WI38 (cell line): Measurements from ENCODE around the gene GLRX.
A peak's percentile ranks its signal among the peaks of the same experiment; 100 is the strongest.

ENCODE experiments used
- H3K4me3 ChIP-seq: 2 replicates; pipeline ENCODE4 v1.5.1; 2011; ENCODE audit warnings: low read depth, mild to moderate bottlenecking, control low read depth, low read length
- CTCF ChIP-seq: IDR thresholded peaks from 2 replicates; pipeline ENCODE4 v1.5.1; 2012; ENCODE audit warnings: low read depth, mild to moderate bottlenecking, control low read depth, low read length

Gene GLRX

GRCh38 chr5:95781101-95781583 is 41.4 kb downstream of the GLRX start:
- TF ChIP-seq CTCF: peak; percentile 87
- no peak overlapping the region for H3K4me3 ChIP-seq

- TF ChIP-seq CTCF: no peak
- no peak overlapping the region for H3K4me3 ChIP-seq
These were observed 41.9 kb downstream of the GLRX start for GRCh38 chr5:95780597-95780996.

- H3K4me3 ChIP-seq: no peak overlapping the region
- TF ChIP-seq CTCF: no peak
These were observed 42.9 kb downstream of the GLRX start for GRCh38 chr5:95779611-95780010.

GRCh38 chr5:95778713-95779436 is 43.7 kb downstream of the GLRX start:
- TF ChIP-seq CTCF: no peak

DNA sequence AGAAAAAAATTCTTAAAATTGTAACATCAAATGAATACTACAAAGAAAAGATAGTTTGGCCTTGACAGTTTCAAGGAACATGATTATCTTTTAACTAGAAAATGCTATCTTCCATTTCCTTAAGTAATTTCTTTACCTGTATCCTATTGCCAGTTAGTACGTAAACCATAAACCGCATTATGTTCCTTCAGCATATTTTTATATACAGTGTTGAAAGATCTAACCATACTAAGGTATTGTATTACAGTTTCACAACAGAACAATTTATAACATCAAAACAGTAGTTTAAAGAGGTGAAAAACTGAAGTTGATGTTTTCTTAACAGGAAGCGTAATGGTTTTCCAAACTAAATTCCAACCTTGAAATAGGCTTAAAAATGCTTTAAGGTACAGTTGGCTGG is 45.1 kb downstream of the GLRX start:
- H3K4me3 ChIP-seq: no peak overlapping the region
- TF ChIP-seq CTCF: no peak

More at GRCh38 chr5:95778713-95779436, 43.7 kb downstream of the GLRX start:
- H3K4me3 ChIP-seq: no peak overlapping the region

GRCh38 chr5:95773335-95774059 is 49.0 kb downstream of the GLRX start:
- no peak overlapping the region for H3K4me3 ChIP-seq
- no peak for TF ChIP-seq CTCF

GRCh38 chr5:95771892-95772291 is 50.6 kb downstream of the GLRX start:
- no peak for TF ChIP-seq CTCF
- H3K4me3 ChIP-seq: no peak overlapping the region
